Heart left ventricle (tissue), 16 donors: ENCODE measurements around the gene LRBA. TPM values are rescaled to one million over a fixed set of nuclear protein-coding genes. Genes with fewer than 3 reads are reported as not detected.

Experiments used
- ATAC-seq, 4 donors: fragments of 200-7000 bp; cut with Tn5 transposase; one replicate each; pipeline ENCODE4 v1.9.1; 2020 to 2022; ENCODE audit warnings: moderate library complexity in 4 of 4, mild to moderate bottlenecking in 3 of 4, moderate number of reproducible peaks in 1 of 4
- DNase-seq, 5 donors: peaks; one replicate each; pipeline ENCODE4 v3.0.0-alpha.2; 2020
- H3K27ac ChIP-seq, 12 donors: fragments of 200-600 bp; sonication (generic) in 4 of 12; one replicate each; pipeline versions ENCODE4 v1.5.0 to v1.8.0; 2016 to 2022; ENCODE audit warnings: mild to moderate bottlenecking in 2 of 12
- H3K27me3 ChIP-seq, 9 donors: fragments of 200-600 bp; sonication (generic) in 2 of 9; one replicate each; pipeline versions ENCODE4 v1.5.1 to v1.8.0; 2016 to 2022; ENCODE audit warnings: mild to moderate bottlenecking in 3 of 9
- H3K36me3 ChIP-seq, 9 donors: fragments of 200-600 bp; sonication (generic) in 2 of 9; one replicate each; pipeline versions ENCODE4 v1.5.0 to v1.8.0; 2018 to 2022; ENCODE audit warnings: mild to moderate bottlenecking in 2 of 9
- H3K4me1 ChIP-seq, 12 donors: fragments of 200-600 bp; sonication (generic) in 4 of 12; one replicate each; pipeline versions ENCODE4 v1.5.0 to v1.8.0; 2016 to 2022; ENCODE audit warnings: mild to moderate bottlenecking in 3 of 12
- H3K4me3 ChIP-seq, 12 donors: fragments of 200-600 bp; sonication (generic) in 4 of 12; one replicate each; pipeline versions ENCODE4 v1.5.0 to v1.8.0; 2017 to 2022; ENCODE audit warnings: mild to moderate bottlenecking in 9 of 12, moderate library complexity in 4 of 12
- H3K9me3 ChIP-seq, 12 donors: fragments of 200-600 bp; sonication (generic) in 4 of 12; one replicate each; pipeline versions ENCODE4 v1.5.0 to v1.8.0; 2016 to 2022; ENCODE audit warnings: mild to moderate bottlenecking in 1 of 12
- CTCF ChIP-seq, 12 donors: fragments of 200-600 bp; sonication (generic) in 4 of 12; IDR thresholded peaks; one replicate each; pipeline versions ENCODE4 v1.5.0 to v1.8.0; 2018 to 2022; ENCODE audit warnings: antibody characterized with exemption in 12 of 12, mild to moderate bottlenecking in 5 of 12
- POLR2A ChIP-seq, 2 donors: fragments of 450-650 bp; IDR thresholded peaks; one replicate each; pipeline ENCODE4 v1.6.1; 2017; ENCODE audit warnings: antibody characterized with exemption in 2 of 2, mild to moderate bottlenecking in 2 of 2, moderate library complexity in 2 of 2
- WGBS, 4 donors: extraction: QIAGEN DNeasy Blood & Tissue Kit in 2 of 4; methylation state at CpG; one replicate each; pipeline versions ENCODE4 v1.1.5 to v1.1.7; 2013 to 2018; 5-methylcytosine and 5-hydroxymethylcytosine counted together
- intact Hi-C, 10 donors: fragments of 100-400 bp; cut with DNase I; formaldehyde crosslinking; loops; one replicate each; pipeline versions ENCODE4 v1.11.1 to v1.14.2; 2022
- polyA plus RNA-seq, 2 donors: library from polyadenylated mRNA; stranded (reverse); fragments of 200-250 nt; gene quantifications; one replicate each; pipeline ENCODE4 v1.2.3, GENCODE V29; 2013
- total RNA-seq, 9 donors: library from RNA; depleted of rRNA in 2 of 9; stranded (reverse); fragments of >200 nt in 2 of 9; fragmentation: NEBNext Ultra II Directional in 3 of 9; extraction: Animal tissue kit (Norgen Biotek cat#: 25700) in 3 of 9; gene quantifications; one replicate each; pipeline versions ENCODE4 v1.1.0 to v1.2.4, GENCODE V29; 2016 to 2023
- donor health status: ischemic (EF 13 %, LVEDD 7.1; RV severe dilation, severe dysfunction).
- donor health status: healthy with polysubstance abuse.
- donor health status: DM: no; HTN: yes; CAD: no.
- donor health status: DM: no; HTN: no; CAD: no.
- donor health status: ischemic (EF 25% LVEDD 6.9; RV normal size, moderate dysfunction).
- donor health status: ischemic (EF 25% LVEDD 5.7; RV mildly dilated, moderate dysfunction).
- donor health status: healthy.
- donor health status: DM: yes; HTN: yes; CAD: no.
- donor health status: ischemic (EF 35%, LVEDD 5.7; RV mildly dilated, moderate dysfunction).
- donor health status: nonischemic (EF 11% LVEDD 7.7; RV severe dilation, severe dysfunction).
- donor health status: DM: yes; HTN: yes; CAD: no.
- donor health status: PGD.
- donor health status: ischemic (EF 29% LVEDD 5.4; RV normal size, mild dysfunction).
- donor health status: nonischemic (EF 23%, LVEDD 6.1; RV moderate dilation, normal function).

Gene LRBA
- total and polyA plus RNA-seq, 11 donors, result 6.5 to 35.1 (median 22.6) TPM

- Histone ChIP-seq H3K36me3 (no peaks in the 10 kb centered on the region), H3K27me3 (no peaks in the 10 kb centered on the region), H3K4me3 (no peak overlapping the region), H3K9me3 (peaks cover 0 to 2% (median 0%) of the 10 kb centered on the region in 12 donors), H3K4me1 (peaks cover 0 to 16% (median 1%) of the 10 kb centered on the region in 12 donors), H3K27ac (no peak overlapping the region)
- DNase-seq, result no peak
- TF ChIP-seq CTCF (IDR thresholded peaks at IDR 0.05) (no peak), POLR2A (IDR thresholded peaks at IDR 0.05) (no peak)
- WGBS, 4 donors, result 90 to 96% (median 96%) methylated on average over 1 of the region's 1 CpG
- ATAC-seq, result no peak
- intact Hi-C loops, result no loop called here
Observed at GRCh38 chr4:150974252-150974640, 40.8 kb downstream of the LRBA start.

GRCh38 chr4:150973626-150974251, 41.3 kb downstream of the LRBA start:
- intact Hi-C loops, result no loop called here

GRCh38 chr4:150972592-150972991, 42.5 kb downstream of the LRBA start:
- no peak for DNase-seq
- ATAC-seq, result no peak
- Histone ChIP-seq H3K4me3 (no peak overlapping the region), H3K4me1 (peaks cover 0 to 16% (median 1%) of the 10 kb centered on the region in 12 donors), H3K27ac (no peak overlapping the region), H3K36me3 (no peaks in the 10 kb centered on the region), H3K9me3 (peaks cover 0 to 6% (median 0%) of the 10 kb centered on the region in 12 donors), H3K27me3 (no peaks in the 10 kb centered on the region)
- intact Hi-C loops, result no loop called here
- WGBS, 4 donors, result 43 to 51% (median 47%) methylated on average over 1 of the region's 1 CpG
- TF ChIP-seq CTCF (IDR thresholded peaks at IDR 0.05) (no peak), POLR2A (IDR thresholded peaks at IDR 0.05) (no peak)

More at GRCh38 chr4:150973626-150974251, 41.3 kb downstream of the LRBA start:
- Histone ChIP-seq H3K36me3 (no peaks in the 10 kb centered on the region), H3K4me3 (no peak overlapping the region), H3K4me1 (peaks cover 0 to 16% (median 1%) of the 10 kb centered on the region in 12 donors), H3K27ac (no peak overlapping the region), H3K9me3 (peaks cover 0 to 6% (median 0%) of the 10 kb centered on the region in 12 donors), H3K27me3 (no peaks in the 10 kb centered on the region)
- 95 to 98% (median 96%) methylated on average over 6 of the region's 6 CpGs for WGBS, 4 donors
- TF ChIP-seq CTCF (IDR thresholded peaks at IDR 0.05) (no peak), POLR2A (IDR thresholded peaks at IDR 0.05) (no peak)
- no peak for DNase-seq
- no peak for ATAC-seq

- H3K9me3 ChIP-seq, result peaks cover 0 to 6% (median 0%) of the 10 kb centered on the region in 12 donors
- no peak overlapping the region for H3K4me3 ChIP-seq
- H3K27ac ChIP-seq, result no peak overlapping the region
- no peak for DNase-seq
- ATAC-seq, result no peak
- TF ChIP-seq POLR2A (IDR thresholded peaks at IDR 0.05) (no peak), CTCF (IDR thresholded peaks at IDR 0.05) (no peak)
- intact Hi-C loops, result no loop called here
- H3K27me3 ChIP-seq, result no peaks in the 10 kb centered on the region
- no peaks in the 10 kb centered on the region for H3K36me3 ChIP-seq
- peaks cover 0 to 16% (median 1%) of the 10 kb centered on the region in 12 donors for H3K4me1 ChIP-seq
Observed at GRCh38 chr4:150971901-150972300, 43.2 kb downstream of the LRBA start.
